Activated CD8-positive, alpha-beta memory T cell treated with anti-CD3 and anti-CD28 coated beads, Interleukin-2, amount 50 U/mL, for 4 hours (primary cell): ENCODE results near the gene UMPS.
"Not testable (repeated sequence)": the region's sequence is repeated elsewhere in the genome, so short reads cannot be mapped to it uniquely, and the experiment has no call there.

Experiments used
- DNase-seq: peaks from one replicate; pipeline ENCODE4 v3.0.0-alpha.2; 2020

Gene UMPS

DNA sequence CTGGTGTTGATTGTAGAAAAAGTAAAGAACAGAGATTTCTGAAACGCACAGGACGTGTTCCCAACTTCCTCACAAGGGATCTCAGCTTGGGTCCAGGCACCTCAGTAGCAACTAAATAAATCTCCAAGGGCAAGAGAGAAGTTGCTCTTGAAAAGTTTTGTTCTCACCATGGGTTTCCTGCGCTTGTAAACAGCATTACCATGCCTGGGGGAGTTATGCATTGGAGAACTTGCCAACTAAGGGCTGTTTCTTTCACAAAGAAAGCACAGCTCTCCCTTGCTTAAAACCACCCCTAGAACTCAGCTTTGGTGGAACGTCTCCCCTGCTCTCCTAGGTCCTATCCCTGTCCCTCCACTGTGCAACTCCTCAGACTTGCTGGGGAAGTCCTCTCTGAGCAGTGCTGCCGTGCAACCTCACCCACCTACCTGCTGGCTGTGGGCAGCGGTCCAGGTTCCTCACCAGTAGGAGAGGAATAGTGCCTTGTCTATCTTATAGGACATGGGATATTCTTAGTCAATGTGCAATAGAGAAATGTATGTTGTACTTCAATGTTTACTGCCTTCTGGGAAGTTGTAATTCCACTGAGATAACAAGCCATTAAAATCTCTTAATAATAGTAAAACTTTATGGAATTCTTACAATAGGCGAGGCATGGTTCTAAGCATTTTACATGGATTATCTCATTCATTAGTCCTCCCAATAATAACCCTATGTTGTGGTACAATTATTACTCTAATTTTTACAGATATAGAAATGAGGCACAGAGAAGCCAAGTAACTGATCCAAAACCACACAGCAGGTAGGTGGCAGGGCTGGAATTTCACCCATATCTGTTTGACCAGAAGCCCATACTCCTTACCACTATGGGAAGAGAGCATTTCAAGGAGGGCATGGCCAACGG is 51.5 kb downstream of the UMPS start:
- DNase-seq = no peak

DNA sequence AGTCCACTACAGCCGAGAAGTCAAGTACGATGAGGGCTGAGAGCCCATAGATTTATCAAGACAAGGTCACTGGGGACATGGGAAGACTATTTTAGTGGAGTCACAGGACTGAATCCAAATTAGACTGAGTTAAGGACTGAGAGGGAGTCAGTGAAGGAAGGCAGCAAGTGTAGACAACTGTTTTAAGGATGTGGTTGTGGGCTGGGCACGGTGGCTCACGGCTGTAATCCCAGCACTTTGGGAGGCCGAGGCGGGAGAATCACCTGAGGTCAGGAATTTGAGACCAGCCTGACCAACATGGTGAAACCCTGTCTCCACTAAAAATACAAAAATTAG is 52.1 kb downstream of the UMPS start:
- DNase-seq = not testable (repeated sequence)

DNA sequence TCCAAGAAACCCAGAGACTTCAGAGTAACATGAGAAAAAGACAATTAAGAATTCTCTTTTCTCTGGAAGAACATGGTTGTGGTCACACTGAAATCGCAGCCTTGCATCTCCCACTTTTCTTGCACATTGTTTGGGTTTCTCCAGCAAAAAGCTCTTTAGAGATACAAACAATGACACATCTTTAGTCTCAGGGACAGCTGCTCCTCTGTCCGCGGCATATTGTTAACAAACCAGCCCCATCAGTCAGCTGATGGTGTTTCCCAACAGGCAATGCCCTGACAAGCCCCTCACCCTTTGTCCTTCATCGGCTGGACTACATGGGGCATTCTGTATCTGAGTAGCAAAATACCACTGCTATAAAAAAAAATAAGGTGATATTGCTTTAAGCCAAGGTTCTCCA is 53.4 kb downstream of the UMPS start:
- DNase-seq = no peak

DNA sequence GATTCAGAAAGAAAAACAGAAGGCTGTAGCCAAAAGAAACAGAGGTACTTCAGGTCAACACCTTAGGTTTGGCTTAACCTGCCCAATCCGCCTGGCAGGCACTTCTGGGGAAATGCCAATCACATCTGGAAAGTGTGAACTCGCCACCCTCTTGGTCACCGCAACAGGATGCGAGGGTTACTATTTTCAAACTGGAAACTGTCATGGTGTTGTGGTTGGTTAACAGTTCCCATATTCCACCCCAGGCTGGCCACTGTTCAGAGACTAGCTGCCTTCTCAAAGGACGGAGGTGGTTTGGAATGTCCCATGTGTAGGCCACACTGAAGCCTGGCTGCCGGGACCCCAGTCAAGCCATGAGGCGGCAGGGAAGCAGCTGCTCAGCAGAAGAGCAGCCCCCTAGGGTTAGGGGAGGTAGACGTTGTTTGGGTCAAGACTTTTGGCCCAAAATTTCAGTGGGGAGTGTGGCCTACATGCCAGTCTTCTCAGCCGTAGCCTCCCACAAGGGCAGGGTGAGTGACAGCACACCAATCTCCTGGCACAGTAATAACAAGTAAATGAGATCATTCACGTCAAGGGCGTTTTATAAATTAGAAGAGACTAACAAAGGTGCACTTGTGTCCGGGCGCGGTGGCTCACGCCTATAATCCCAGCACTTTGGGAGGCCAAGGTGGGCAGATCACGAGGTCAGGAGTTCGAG is 54.6 kb downstream of the UMPS start:
- no peak for DNase-seq

DNA sequence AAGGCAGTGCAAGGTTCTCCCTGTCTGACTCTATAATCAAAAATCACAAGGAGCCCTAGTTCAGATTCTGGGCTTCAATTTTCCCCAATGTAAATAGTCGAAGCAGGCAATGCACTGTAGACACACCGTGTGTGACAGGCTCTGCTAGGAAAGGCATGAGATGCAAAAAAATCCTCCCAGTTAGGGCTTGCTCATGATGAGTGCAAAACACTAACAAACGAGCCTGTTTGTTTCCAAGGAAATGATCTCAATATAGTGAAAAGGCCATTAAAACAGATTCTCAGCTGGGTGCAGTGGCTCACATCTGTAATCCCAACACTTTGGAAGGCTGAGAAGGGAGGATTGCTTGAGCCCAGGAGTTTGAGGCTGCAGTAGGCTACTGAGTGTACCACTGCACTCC is 55.7 kb downstream of the UMPS start:
- DNase-seq = no peak

DNA sequence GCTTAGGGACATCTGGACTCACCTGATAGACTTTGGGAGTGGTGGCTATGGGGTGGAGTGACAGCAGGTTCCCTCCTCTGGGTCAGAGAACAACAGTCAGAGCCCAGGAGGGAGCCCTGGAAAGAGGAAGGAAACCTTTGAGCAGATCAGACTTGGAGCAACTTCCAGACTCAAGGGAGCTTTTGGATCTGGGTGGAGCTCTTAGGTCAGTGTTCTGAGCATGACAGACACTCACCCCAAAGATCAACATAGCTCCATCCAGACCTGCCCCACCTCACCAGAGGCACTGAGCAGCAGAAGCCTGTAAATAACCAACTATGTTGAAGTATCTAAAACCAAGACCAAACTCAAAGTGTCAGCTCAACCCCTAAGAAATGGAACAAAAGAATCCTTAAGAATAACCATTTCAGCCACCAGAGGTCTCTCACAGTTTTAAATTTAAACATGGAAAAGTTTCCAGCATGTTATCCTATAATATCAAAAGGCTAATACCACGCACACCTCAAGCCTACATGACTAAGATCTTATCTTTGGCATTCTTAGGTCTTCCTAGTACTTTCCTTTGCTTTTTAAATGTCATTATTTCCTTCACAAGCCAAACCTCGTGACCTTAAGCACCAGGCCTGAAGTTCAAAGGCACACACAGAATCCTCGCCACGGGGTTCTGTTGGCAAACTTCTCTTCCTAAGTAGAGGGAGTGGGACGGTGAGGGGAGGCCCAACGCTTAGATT is 56.4 kb downstream of the UMPS start:
- no peak for DNase-seq

DNA sequence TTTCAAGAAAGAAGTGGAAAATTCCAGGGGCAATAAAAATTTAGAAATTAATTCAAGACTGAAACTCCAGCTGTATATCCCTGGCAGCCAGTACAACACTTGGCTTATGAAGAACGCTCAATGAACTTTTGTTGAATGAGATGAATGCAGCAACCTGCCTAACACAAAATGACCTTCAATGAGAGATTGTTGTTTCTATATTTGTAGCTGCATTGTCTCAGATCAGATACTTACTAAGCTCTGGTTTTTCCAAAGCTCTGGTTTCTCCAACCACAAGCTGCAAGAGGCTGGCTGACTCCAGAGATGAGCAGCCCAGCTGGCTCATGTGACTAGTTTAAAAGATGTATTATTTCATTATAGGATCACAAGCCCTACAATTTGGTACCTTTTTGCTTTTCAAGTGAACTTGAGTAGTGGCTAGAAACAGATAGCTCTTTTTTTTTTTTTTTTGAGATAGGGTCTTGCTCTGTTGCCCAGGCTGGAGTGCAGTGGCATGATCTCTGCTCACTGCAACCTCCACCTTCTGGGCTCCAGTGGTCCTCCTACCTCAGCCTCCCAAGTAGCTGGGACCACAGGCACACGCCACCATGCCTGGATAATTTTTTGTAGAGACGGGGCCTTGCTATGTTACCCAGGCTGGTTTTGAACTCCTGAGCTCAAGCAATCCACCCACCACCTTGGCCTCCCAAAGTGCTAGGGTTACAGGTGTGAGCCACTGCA is 57.4 kb downstream of the UMPS start:
- no peak for DNase-seq

DNA sequence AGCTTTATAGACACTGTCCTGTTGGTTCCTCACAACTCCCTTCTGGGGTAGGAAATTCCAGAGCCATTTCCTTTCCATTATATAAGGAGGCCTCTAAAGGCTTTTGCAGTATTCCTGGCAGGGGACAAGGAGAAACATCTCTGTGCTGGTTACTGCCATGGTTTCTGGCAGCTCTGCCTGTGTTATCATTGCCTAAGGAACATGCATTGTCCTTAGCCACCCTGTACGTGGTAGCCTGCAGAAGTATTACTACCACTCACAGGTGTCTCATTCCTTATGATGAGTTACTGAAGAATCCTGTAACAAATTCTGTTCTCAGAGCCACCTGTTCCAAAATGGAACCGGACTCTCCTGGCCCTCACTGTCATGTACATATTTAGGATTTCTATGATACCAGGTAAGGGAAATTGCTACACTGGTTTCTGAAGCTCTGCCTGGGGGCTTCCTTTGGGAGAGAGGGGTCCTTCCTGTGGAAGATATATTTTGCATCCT is 58.0 kb downstream of the UMPS start:
- no peak for DNase-seq

DNA sequence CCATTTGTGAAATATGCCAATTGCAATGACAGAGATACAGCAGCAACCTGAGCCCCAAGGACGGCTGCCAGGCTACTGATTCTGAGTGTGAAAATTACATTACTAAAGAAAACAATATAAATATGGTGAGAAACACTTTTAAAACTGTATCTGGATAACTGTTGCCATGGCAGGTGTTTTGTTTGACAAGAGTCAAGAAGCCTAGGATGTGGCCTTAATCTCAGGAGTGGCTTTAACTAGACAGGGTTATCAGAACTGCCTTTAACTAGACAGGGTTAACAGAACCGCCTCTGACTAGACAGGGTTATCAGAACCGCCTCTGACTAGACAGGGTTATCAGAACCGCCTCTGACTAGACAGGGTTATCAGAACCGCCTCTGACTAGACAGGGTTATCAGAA is 58.9 kb downstream of the UMPS start:
- DNase-seq = not testable (repeated sequence)

DNA sequence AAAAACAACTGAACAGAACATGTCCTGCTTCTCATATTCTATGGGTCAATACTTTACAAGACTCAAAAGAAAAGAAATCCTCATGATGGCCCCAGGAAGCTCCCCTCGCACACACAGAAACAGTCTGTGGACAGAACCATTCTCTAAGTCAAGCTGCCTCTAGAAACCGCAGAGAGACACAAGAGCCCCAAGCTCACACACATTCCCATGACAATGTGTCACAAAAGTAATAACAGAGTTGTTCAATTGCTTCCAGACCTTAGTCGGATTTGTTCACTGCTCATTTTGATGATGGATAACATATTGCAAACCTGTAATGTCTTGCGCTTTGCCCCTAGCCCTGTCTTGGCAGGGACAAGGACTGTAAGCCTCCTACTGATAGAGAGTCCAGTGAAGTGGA is 60.9 kb downstream of the UMPS start:
- no peak for DNase-seq

DNA sequence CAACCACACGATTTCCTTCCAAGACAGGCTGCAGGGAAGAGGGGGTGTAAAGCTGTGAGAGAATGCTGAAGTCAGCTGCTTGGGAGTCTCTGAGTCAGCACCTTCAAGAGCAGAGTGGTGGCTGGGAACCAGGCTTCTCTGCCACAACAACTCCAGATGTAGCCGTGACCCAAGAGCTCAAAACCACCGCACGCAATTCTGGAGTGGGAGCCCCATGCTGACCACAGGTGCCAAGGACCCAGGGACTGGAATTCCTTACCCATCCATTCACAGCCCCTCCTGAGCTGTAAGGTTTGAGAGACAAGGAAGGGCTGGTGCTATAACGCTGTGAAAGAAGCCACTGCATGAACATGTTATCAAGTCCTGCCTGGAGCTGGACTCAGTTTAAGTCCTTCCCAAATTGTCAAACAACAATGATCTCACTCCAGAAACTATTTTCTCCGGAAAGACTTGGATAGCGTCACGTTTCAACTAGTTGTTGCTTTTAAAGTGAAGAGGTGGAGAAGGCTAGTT is 61.4 kb downstream of the UMPS start:
- no peak for DNase-seq

DNA sequence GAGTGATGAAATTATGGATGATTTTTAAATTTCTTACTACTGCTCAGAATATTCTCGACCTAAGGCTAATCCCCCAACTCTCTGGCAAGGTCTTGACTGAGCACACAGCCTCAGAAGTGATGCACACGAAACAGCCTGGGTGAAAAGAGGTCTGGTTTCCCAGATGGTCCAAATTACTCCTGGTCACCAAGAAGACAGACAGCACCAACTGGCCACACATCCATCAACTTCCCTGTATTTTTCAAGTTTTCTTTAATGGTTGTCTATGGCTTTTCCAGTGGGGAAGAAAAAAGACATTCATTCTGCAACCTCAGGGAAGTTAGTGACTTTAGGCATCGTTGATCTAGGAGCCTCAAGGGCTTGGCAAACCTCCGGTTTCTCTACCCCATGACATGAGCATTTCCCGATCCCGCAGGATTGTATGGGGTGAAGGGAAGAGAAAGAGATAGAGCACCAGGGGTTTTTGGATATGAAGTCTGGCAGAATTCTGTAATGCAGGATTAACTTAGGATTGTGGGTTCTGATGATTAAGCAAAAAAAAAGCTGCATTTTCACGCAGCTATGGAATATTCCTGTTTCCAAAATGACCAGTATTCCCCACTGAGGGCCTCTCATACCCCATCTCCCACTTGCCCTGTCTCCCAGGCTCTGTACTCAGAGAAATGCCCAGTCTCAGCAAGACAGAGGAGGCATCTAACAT is 62.2 kb downstream of the UMPS start:
- DNase-seq = no peak

DNA sequence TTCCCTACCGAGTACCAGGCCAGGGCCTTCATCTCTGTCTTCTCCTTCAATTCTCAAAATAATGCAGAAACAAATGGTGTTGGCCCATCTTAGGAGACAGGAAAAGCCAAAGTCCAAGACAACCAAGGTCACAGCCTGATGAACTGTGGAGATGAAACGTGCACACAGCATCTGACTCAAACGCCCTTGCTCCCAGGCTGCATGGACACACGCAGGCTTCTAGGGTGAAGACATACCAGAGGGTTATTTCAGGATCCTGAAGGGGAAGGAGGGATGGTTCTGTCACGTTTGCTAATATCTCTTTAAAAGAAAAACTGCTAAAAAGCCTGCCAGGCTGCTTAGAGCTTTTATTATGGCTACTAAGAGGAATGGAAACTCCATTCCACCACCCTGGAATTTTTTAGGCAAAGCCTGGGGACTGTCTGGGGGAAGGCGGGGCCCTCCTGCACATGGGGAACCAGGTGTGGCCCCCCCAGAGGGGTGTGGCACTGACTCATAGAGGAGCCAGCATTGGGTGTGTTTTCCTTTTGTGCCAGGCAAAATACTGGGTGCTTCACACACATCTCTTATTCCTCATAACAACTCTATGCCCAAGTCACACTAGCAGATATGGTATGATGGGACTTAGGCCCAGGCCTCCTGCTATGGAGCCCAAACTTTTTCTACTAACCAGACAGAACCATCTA is 62.9 kb downstream of the UMPS start:
- DNase-seq = no peak

DNA sequence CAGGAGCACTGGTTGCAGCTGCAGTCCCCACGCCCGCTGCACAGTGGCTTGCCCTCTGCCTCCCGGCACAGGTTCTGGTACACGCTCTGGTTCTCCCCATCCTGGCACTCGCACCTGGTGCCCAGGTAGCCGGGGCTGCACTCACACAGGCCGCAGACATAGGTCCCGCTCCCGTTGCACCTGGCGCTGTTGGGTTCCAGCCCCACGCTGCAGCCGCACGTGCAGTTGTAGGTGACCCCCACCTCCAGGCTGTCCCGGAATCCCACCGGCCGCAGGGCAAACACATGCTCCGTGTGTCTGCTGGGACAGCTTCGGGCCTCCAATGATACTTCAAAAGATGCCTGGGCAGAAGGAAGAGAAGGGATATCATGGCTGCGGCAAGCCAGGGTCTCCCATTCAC is 66.2 kb downstream of the UMPS start:
- no peak for DNase-seq

DNA sequence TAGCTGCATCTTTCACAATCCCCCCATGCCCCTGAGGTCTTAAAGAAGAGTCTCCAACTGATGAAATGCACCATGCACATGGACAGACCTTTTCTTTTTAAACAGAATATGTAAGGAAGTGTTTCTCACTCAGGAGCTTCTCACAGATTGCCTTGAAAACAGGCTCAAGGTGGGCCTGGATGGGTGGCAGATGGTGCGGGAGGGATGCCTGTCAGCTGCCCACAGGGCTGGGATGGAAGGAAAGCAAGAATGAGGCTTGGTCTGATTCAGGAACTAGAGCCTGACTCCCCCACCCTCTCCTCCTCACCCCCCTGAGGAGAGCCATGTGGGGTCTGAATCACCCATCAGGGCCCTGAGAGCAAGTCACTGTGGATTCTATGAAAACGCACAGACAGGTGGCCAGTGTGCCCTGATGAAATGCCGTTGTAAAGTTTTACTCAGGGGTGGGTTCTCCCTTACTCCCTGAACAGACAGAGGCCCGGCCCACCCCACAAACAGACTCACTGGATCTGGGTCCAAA is 67.2 kb downstream of the UMPS start:
- no peak for DNase-seq
